PC-9 (cell line): ENCODE measurements around the gene CLNK. TPM values are rescaled to one million over a fixed set of nuclear protein-coding genes. Genes with fewer than 3 reads are reported as not detected.

ENCODE experiments used
- BruUV-seq: library from RNA; stranded (reverse); fragments of 400-500 nt; replicated peaks from 2 replicates; lab custom pipeline; 2021; lab: Mats Ljungman, UMichigan
- CTCF ChIA-PET: fragments of 300-600 bp; sonication (Branson Sonifier 250); formaldehyde crosslinking; loops from one replicate; lab custom pipeline; 2022; ENCODE audit warnings: antibody characterized with exemption; lab: Charles Lee
- POLR2A ChIA-PET: fragments of 300-600 bp; sonication (Branson Sonifier 250); formaldehyde crosslinking; loops from one replicate; lab custom pipeline; 2022; ENCODE audit warnings: antibody characterized with exemption; ENCODE audit not compliant: unreplicated experiment; lab: Charles Lee
- DNase-seq, 2 experiments: peaks; one replicate each; pipeline versions ENCODE4 v3.0.0 to v3.0.0-alpha.2; 2015 to 2022; ENCODE audit warnings: mixed read lengths in 1 of 2
- H2AFZ ChIP-seq: fragments of 200-600 bp; sonication (generic); 2 replicates; pipeline ENCODE4 v1.8.1; 2017; ENCODE audit warnings: antibody characterized with exemption
- H3F3A ChIP-seq: fragments of 200-600 bp; sonication (generic); 2 replicates; pipeline ENCODE4 v1.8.1; 2017; ENCODE audit warnings: antibody characterized with exemption, mild to moderate bottlenecking, low read depth; ENCODE audit not compliant: insufficient read depth
- H3K27ac ChIP-seq: fragments of 200-600 bp; sonication (generic); 2 replicates; pipeline ENCODE4 v1.6.1; 2016; ENCODE audit warnings: mixed run types
- H3K27me3 ChIP-seq: fragments of 200-600 bp; sonication (generic); 2 replicates; pipeline ENCODE4 v1.6.1; 2016; ENCODE audit warnings: low read depth, mixed run types; ENCODE audit not compliant: insufficient read depth
- H3K36me3 ChIP-seq: fragments of 200-600 bp; sonication (generic); 2 replicates; pipeline ENCODE4 v1.6.1; 2016; ENCODE audit warnings: low read depth, mixed run types
- H3K4me1 ChIP-seq: fragments of 200-600 bp; sonication (generic); replicated peaks from 2 replicates; pipeline ENCODE4 v1.6.1; 2016; ENCODE audit warnings: mixed run types; ENCODE audit not compliant: insufficient read depth
- H3K4me2 ChIP-seq: fragments of 200-600 bp; sonication (generic); 2 replicates; pipeline ENCODE4 v1.6.1; 2017; ENCODE audit warnings: mixed run types
- H3K4me3 ChIP-seq: fragments of 200-600 bp; sonication (generic); 2 replicates; pipeline ENCODE4 v1.6.1; 2016; ENCODE audit warnings: mixed run types
- H3K79me2 ChIP-seq: fragments of 200-600 bp; sonication (generic); 2 replicates; pipeline ENCODE4 v1.6.1; 2017; ENCODE audit warnings: low read depth, mixed run types
- H3K9me2 ChIP-seq: fragments of 200-600 bp; sonication (generic); 2 replicates; pipeline ENCODE4 v1.8.1; 2017; ENCODE audit warnings: mild to moderate bottlenecking; ENCODE audit not compliant: insufficient read depth
- H3K9me3 ChIP-seq: fragments of 200-600 bp; sonication (generic); 2 replicates; pipeline ENCODE4 v1.8.1; 2016; ENCODE audit warnings: low read depth; ENCODE audit not compliant: insufficient read depth
- H4K20me1 ChIP-seq: fragments of 200-600 bp; sonication (generic); 2 replicates; pipeline ENCODE4 v1.8.1; 2017; ENCODE audit not compliant: insufficient read depth
- EZH2 ChIP-seq: fragments of 200-600 bp; sonication (generic); IDR thresholded peaks from 2 replicates; pipeline ENCODE4 v1.8.0; 2017; ENCODE audit warnings: antibody characterized with exemption, low read depth
- intact Hi-C: fragments of 100-400 bp; cut with micrococcal nuclease; formaldehyde crosslinking; loops from one replicate; pipeline ENCODE4 v1.10.0; 2022; ENCODE audit not compliant: unreplicated experiment
- total RNA-seq: library from RNA; stranded (reverse); gene quantifications from 2 replicates; pipeline ENCODE4 v1.2.3, GENCODE V29; 2021
- TF ChIP-seq, protein P1 (sequence below): fragments of 200-600 bp; sonication (generic); conservative IDR thresholded peaks from 2 replicates; pipeline ENCODE4 v1.6.1; 2017; ENCODE audit warnings: mixed run types, antibody characterized with exemption, mild to moderate bottlenecking, moderate library complexity

CLNK gene
- total RNA-seq, 1 experiment from 2014 or later: not detected

- no peaks in the 10 kb centered on the region for H4K20me1 ChIP-seq
- H3K27ac ChIP-seq: no peak overlapping the region
Observed at GRCh38 chr4:10526429-10527222, 157.9 kb downstream of the CLNK start.

GRCh38 chr4:10524196-10524833, 160.3 kb downstream of the CLNK start:
- no peaks in the 10 kb centered on the region for H3K79me2 ChIP-seq
- no peaks in the 10 kb centered on the region for H3F3A ChIP-seq
- DNase-seq: no peak
- H2AFZ ChIP-seq: no peak overlapping the region
- TF ChIP-seq, protein P1, sequence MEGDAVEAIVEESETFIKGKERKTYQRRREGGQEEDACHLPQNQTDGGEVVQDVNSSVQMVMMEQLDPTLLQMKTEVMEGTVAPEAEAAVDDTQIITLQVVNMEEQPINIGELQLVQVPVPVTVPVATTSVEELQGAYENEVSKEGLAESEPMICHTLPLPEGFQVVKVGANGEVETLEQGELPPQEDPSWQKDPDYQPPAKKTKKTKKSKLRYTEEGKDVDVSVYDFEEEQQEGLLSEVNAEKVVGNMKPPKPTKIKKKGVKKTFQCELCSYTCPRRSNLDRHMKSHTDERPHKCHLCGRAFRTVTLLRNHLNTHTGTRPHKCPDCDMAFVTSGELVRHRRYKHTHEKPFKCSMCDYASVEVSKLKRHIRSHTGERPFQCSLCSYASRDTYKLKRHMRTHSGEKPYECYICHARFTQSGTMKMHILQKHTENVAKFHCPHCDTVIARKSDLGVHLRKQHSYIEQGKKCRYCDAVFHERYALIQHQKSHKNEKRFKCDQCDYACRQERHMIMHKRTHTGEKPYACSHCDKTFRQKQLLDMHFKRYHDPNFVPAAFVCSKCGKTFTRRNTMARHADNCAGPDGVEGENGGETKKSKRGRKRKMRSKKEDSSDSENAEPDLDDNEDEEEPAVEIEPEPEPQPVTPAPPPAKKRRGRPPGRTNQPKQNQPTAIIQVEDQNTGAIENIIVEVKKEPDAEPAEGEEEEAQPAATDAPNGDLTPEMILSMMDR: no peak
- no peak overlapping the region for H3K4me3 ChIP-seq
- H3K9me3 ChIP-seq: no peaks in the 10 kb centered on the region
- no peak overlapping the region for H3K27ac ChIP-seq
- no peaks in the 10 kb centered on the region for H3K4me1 ChIP-seq
- no TSS peak for BruUV-seq
- no peaks in the 10 kb centered on the region for H4K20me1 ChIP-seq
- no peaks in the 10 kb centered on the region for H3K36me3 ChIP-seq
- POLR2A ChIA-PET: no interaction called here
- CTCF ChIA-PET: interaction anchor here (0.6 kb wide), 1 partner anchor 510 kb away, joined by 5 read pairs; no protein-coding TSS in a partner anchor
- H3K4me2 ChIP-seq: no peak overlapping the region
- intact Hi-C loops: no loop called here
- H3K9me2 ChIP-seq: no peaks in the 10 kb centered on the region
- no peaks in the 10 kb centered on the region; the same call in 1 of the 2 replicates for H3K27me3 ChIP-seq

More at GRCh38 chr4:10526429-10527222, 157.9 kb downstream of the CLNK start:
- H3K4me3 ChIP-seq: no peak overlapping the region
- no peaks in the 10 kb centered on the region for H3K36me3 ChIP-seq
- H3K79me2 ChIP-seq: no peaks in the 10 kb centered on the region
- H3K4me1 ChIP-seq: no peaks in the 10 kb centered on the region
- no peaks in the 10 kb centered on the region for H3K9me3 ChIP-seq
- no peak for DNase-seq
- H3K27me3 ChIP-seq: no peaks in the 10 kb centered on the region; the same call in 1 of the 2 replicates
- ChIA-PET POLR2A (no interaction called here), CTCF (no interaction called here)
- no peaks in the 10 kb centered on the region for H3F3A ChIP-seq
- TF ChIP-seq EZH2: no peak
- TF ChIP-seq, protein P1: no peak
- H3K4me2 ChIP-seq: no peak overlapping the region
- no peak overlapping the region for H2AFZ ChIP-seq
- H3K9me2 ChIP-seq: no peaks in the 10 kb centered on the region
- intact Hi-C loops: no loop called here
- BruUV-seq: no TSS peak

DNA sequence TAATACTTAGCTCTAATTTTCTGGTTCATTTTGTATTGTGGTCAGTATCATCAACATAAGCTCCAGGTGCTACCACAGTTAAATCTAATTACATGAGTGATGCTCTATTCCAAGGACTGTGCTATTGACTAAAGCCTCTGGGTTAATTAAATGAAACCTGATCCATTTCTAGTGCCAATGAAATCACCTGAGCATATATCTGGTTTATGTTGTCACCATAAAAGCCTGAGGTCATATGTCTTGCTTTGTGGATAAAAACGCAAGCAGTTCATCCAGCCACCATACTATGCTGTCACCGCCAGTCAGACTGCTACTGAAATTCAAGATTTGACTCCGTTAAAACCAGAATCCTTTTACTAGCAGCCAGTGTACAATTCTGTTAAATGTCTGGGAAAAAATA, 163.1 kb downstream of the CLNK start:
- no peak overlapping the region for H3K4me3 ChIP-seq
- ChIA-PET CTCF (no interaction called here), POLR2A (no interaction called here)
- no peak overlapping the region for H2AFZ ChIP-seq
- no peak for DNase-seq
- no peaks in the 10 kb centered on the region for H3K9me2 ChIP-seq
- no TSS peak for BruUV-seq
- H3K4me2 ChIP-seq: no peak overlapping the region
- intact Hi-C loops: no loop called here
- H3K36me3 ChIP-seq: no peaks in the 10 kb centered on the region
- no peak for TF ChIP-seq EZH2
- TF ChIP-seq, protein P1: no peak
- H3K9me3 ChIP-seq: no peaks in the 10 kb centered on the region
- no peaks in the 10 kb centered on the region for H3K79me2 ChIP-seq
- no peak overlapping the region for H3K27ac ChIP-seq
- H3K27me3 ChIP-seq: no peaks in the 10 kb centered on the region; the same call in 1 of the 2 replicates
- H4K20me1 ChIP-seq: no peaks in the 10 kb centered on the region
- no peaks in the 10 kb centered on the region for H3F3A ChIP-seq
- H3K4me1 ChIP-seq: no peaks in the 10 kb centered on the region
